ENCODE data around the gene STRIT1. TPM values are rescaled to one million over a fixed set of nuclear protein-coding genes. Genes with fewer than 3 reads are reported as not detected.

Gene STRIT1
- total RNA-seq, 2 experiments from 2014 or later = not detected

GRCh38 chr3:155244216-155244615 lies 49.3 kb downstream of the STRIT1 start:
- TF ChIP-seq, protein P1, sequence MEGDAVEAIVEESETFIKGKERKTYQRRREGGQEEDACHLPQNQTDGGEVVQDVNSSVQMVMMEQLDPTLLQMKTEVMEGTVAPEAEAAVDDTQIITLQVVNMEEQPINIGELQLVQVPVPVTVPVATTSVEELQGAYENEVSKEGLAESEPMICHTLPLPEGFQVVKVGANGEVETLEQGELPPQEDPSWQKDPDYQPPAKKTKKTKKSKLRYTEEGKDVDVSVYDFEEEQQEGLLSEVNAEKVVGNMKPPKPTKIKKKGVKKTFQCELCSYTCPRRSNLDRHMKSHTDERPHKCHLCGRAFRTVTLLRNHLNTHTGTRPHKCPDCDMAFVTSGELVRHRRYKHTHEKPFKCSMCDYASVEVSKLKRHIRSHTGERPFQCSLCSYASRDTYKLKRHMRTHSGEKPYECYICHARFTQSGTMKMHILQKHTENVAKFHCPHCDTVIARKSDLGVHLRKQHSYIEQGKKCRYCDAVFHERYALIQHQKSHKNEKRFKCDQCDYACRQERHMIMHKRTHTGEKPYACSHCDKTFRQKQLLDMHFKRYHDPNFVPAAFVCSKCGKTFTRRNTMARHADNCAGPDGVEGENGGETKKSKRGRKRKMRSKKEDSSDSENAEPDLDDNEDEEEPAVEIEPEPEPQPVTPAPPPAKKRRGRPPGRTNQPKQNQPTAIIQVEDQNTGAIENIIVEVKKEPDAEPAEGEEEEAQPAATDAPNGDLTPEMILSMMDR (conservative IDR thresholded peaks at IDR 0.05; ENCODE audit: low read length) = no peak
- no peak for TF ChIP-seq EZH2phosphoT487 (IDR thresholded peaks at IDR 0.05; ENCODE audit: borderline replicate concordance, low read depth, low read length)
- H4K20me1 ChIP-seq (ENCODE audit: insufficient read depth, low read length) = no peaks in the 10 kb centered on the region
- no TSS peak for BruUV-seq (replicated peaks)
- H2AFZ ChIP-seq (ENCODE audit: low read length) = peak overlapping the region; percentile 69; the same call in 1 of the 2 replicates
- H3K79me2 ChIP-seq (ENCODE audit: insufficient read depth, low read depth, low read length) = no peaks in the 10 kb centered on the region
- H3K27ac ChIP-seq (ENCODE audit: low read depth, low read length, poor library complexity, severe bottlenecking) = peak overlapping the region; percentile 37
- H3K4me1 ChIP-seq (ENCODE audit: insufficient read depth, low read length, poor library complexity, severe bottlenecking) = peaks cover 20% of the 10 kb centered on the region
- ChIA-PET CTCF (ENCODE audit: unreplicated experiment) (no interaction called here), POLR2A (interaction anchor here (0.6 to 1.7 kb wide), 7 partner anchors 10 to 428 kb away, joined by 3 to 8 read pairs (median 4); no protein-coding TSS in a partner anchor)
- intact Hi-C loops (cut with micrococcal nuclease; ENCODE audit: unreplicated experiment) = no loop called here
- peak overlapping the region; percentile 45 for H3K4me2 ChIP-seq (ENCODE audit: low read length)
- DNase-seq (ENCODE audit: low spot score) = peak; percentile 50
- H3K36me3 ChIP-seq (ENCODE audit: insufficient read depth, low read length) = no peaks in the 10 kb centered on the region
- no peaks in the 10 kb centered on the region for H3K9me2 ChIP-seq (ENCODE audit: insufficient read depth, low read length)
- peak overlapping the region; percentile 5 for H3K4me3 ChIP-seq (ENCODE audit: low read depth, low read length, poor library complexity, severe bottlenecking)
- H3K9me3 ChIP-seq (ENCODE audit: low read length) = no peaks in the 10 kb centered on the region

GRCh38 chr3:155243512-155243921 lies 50.0 kb downstream of the STRIT1 start:
- Histone ChIP-seq H3K4me1 (ENCODE audit: insufficient read depth, low read length, poor library complexity, severe bottlenecking) (peaks cover 20% of the 10 kb centered on the region), H3K4me2 (ENCODE audit: low read length) (no peak overlapping the region), H3K9me3 (ENCODE audit: low read length) (no peaks in the 10 kb centered on the region), H2AFZ (ENCODE audit: low read length) (no peak overlapping the region), H4K20me1 (ENCODE audit: insufficient read depth, low read length) (no peaks in the 10 kb centered on the region), H3K79me2 (ENCODE audit: insufficient read depth, low read depth, low read length) (no peaks in the 10 kb centered on the region), H3K4me3 (ENCODE audit: low read depth, low read length, poor library complexity, severe bottlenecking) (no peak overlapping the region), H3K9me2 (ENCODE audit: insufficient read depth, low read length) (no peaks in the 10 kb centered on the region), H3K27ac (ENCODE audit: low read depth, low read length, poor library complexity, severe bottlenecking) (peak overlapping the region; percentile 37), H3K36me3 (ENCODE audit: insufficient read depth, low read length) (no peaks in the 10 kb centered on the region)
- POLR2A ChIA-PET = interaction anchor here (0.6 to 1.7 kb wide), 5 partner anchors 11 to 558 kb away, joined by 3 to 8 read pairs (median 5); no protein-coding TSS in a partner anchor
- no peak for DNase-seq (ENCODE audit: low spot score)
- TF ChIP-seq, protein P1 (conservative IDR thresholded peaks at IDR 0.05; ENCODE audit: low read length) = no peak
- TF ChIP-seq EZH2phosphoT487 (IDR thresholded peaks at IDR 0.05; ENCODE audit: borderline replicate concordance, low read depth, low read length) = no peak
- intact Hi-C loops (cut with micrococcal nuclease; ENCODE audit: unreplicated experiment) = no loop called here
- no TSS peak for BruUV-seq (replicated peaks)
- CTCF ChIA-PET (ENCODE audit: unreplicated experiment) = no interaction called here

DNA sequence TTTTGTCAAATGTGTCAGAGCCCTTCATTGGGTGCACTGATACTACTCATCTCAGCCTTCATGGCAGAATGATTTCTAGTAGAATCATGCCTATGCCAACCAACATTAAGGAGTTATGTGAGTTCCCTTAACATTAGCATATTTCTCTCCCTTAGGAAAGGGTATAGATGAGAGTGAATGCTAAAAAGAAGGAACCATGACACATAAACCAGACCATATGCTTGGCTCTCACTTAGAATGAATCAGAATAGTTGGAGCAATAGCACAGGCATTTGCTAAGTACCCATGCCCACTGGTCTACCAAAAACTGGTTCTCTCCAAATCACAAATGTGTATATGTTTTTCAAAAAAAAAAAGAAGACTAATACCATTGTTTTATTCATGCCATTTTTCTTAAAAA lies 51.1 kb downstream of the STRIT1 start:
- no TSS peak for BruUV-seq (replicated peaks)
- no peaks in the 10 kb centered on the region for H3K9me3 ChIP-seq (ENCODE audit: low read length)
- no peaks in the 10 kb centered on the region for H3K79me2 ChIP-seq (ENCODE audit: insufficient read depth, low read depth, low read length)
- DNase-seq (ENCODE audit: low spot score) = no peak
- no peaks in the 10 kb centered on the region for H3K36me3 ChIP-seq (ENCODE audit: insufficient read depth, low read length)
- intact Hi-C loops (cut with micrococcal nuclease; ENCODE audit: unreplicated experiment) = no loop called here
- TF ChIP-seq EZH2phosphoT487 (IDR thresholded peaks at IDR 0.05; ENCODE audit: borderline replicate concordance, low read depth, low read length) = no peak
- H3K4me2 ChIP-seq (ENCODE audit: low read length) = no peak overlapping the region
- no peak overlapping the region for H2AFZ ChIP-seq (ENCODE audit: low read length)
- POLR2A ChIA-PET = interaction anchor here (1.1 kb wide), 1 partner anchor 14 kb away, joined by 5 read pairs; no protein-coding TSS in a partner anchor
- H3K4me1 ChIP-seq (ENCODE audit: insufficient read depth, low read length, poor library complexity, severe bottlenecking) = peaks cover 20% of the 10 kb centered on the region
- no peak overlapping the region for H3K27ac ChIP-seq (ENCODE audit: low read depth, low read length, poor library complexity, severe bottlenecking)
- H3K4me3 ChIP-seq (ENCODE audit: low read depth, low read length, poor library complexity, severe bottlenecking) = no peak overlapping the region
- H3K9me2 ChIP-seq (ENCODE audit: insufficient read depth, low read length) = no peaks in the 10 kb centered on the region
- CTCF ChIA-PET (ENCODE audit: unreplicated experiment) = no interaction called here
- no peaks in the 10 kb centered on the region for H4K20me1 ChIP-seq (ENCODE audit: insufficient read depth, low read length)

Data from OCI-LY7 (cell line).